H1 (cell line): ENCODE results near the gene PHLDA2. TPM values are rescaled to one million over a fixed set of nuclear protein-coding genes. Genes with fewer than 3 reads are reported as not detected.

Experiments used
- CTCF ChIA-PET: fragments of 300-600 bp; sonication (Branson Sonifier 250); formaldehyde crosslinking; loops from one replicate; lab custom pipeline; 2021; ENCODE audit not compliant: partially characterized antibody; lab: Charles Lee
- POLR2A ChIA-PET: fragments of 300-600 bp; sonication (Branson Sonifier 250); formaldehyde crosslinking; loops from one replicate; lab custom pipeline; 2021; ENCODE audit warnings: inconsistent platforms; ENCODE audit not compliant: partially characterized antibody; lab: Charles Lee
- DNase-seq, 2 experiments: peaks; one replicate each; pipeline versions ENCODE4 v3.0.0 to v3.0.0-alpha.2; 2010 to 2022; ENCODE audit warnings: low spot score in 2 of 2, low read depth in 1 of 2, mixed read lengths in 1 of 2
- FAIRE-seq: peaks from 2 replicates; lab custom pipeline; 2011; peaks lifted over from hg19 to GRCh38; lab: Jason Lieb, UNC
- H2AFZ ChIP-seq: 2 replicates; pipeline ENCODE4 v1.8.1; 2012; ENCODE audit warnings: low read length, inconsistent platforms
- H2AK5ac ChIP-seq: 2 replicates; pipeline ENCODE4 v1.6.1; 2013; ENCODE audit warnings: low read depth, low read length
- H2BK120ac ChIP-seq: replicated peaks from 2 replicates; pipeline ENCODE3; 2013; ENCODE audit warnings: low read depth, low read length, inconsistent platforms
- H2BK12ac ChIP-seq: 2 replicates; pipeline ENCODE4 v1.6.1; 2013; ENCODE audit warnings: low read depth, low read length
- H2BK15ac ChIP-seq: 2 replicates; pipeline ENCODE4 v1.6.1; 2013; ENCODE audit warnings: low read length
- H2BK20ac ChIP-seq: 2 replicates; pipeline ENCODE4 v1.6.1; 2013; ENCODE audit warnings: low read length
- H2BK5ac ChIP-seq: 2 replicates; pipeline ENCODE4 v1.6.1; 2013; ENCODE audit warnings: low read depth, low read length
- H3K14ac ChIP-seq: 2 replicates; pipeline ENCODE4 v1.6.1; 2013; ENCODE audit warnings: inconsistent platforms; ENCODE audit not compliant: insufficient read length
- H3K18ac ChIP-seq: 2 replicates; pipeline ENCODE4 v1.6.1; 2013; ENCODE audit warnings: low read length; ENCODE audit errors: extremely low read depth
- H3K23ac ChIP-seq: 2 replicates; pipeline ENCODE4 v1.6.1; 2013; ENCODE audit warnings: inconsistent platforms; ENCODE audit not compliant: insufficient read length
- H3K23me2 ChIP-seq: 2 replicates; pipeline ENCODE4 v1.6.1; 2013; ENCODE audit warnings: low read depth, low read length
- H3K27ac ChIP-seq: 2 replicates; pipeline ENCODE4 v1.6.1; 2011; ENCODE audit warnings: low read depth, low read length, inconsistent platforms
- H3K27me3 ChIP-seq, 4 experiments: replicated peaks in 1 of 4; 1 replicate in 1 of 4; 2 replicates in 3 of 4; pipeline versions ENCODE4 v1.6.1 to v1.8.1; 2011 to 2013; ENCODE audit warnings: low read length in 3 of 4, mild to moderate bottlenecking in 3 of 4, inconsistent platforms in 2 of 4, mixed read lengths in 2 of 4, moderate library complexity in 1 of 4; ENCODE audit not compliant: control insufficient read depth in 3 of 4, insufficient read depth in 3 of 4; ENCODE audit errors: extremely low read depth in 1 of 4
- H3K36me3 ChIP-seq, 4 experiments: 2 replicates each; pipeline versions ENCODE4 v1.6.1 to v1.8.1; 2011 to 2013; ENCODE audit warnings: mild to moderate bottlenecking in 4 of 4, low read length in 3 of 4, moderate library complexity in 2 of 4, control low read depth in 1 of 4, inconsistent platforms in 1 of 4; ENCODE audit not compliant: insufficient read depth in 4 of 4, control insufficient read depth in 2 of 4
- H3K4ac ChIP-seq: replicated peaks from 2 replicates; pipeline ENCODE3; 2013; ENCODE audit warnings: low read length, low read depth, mixed read lengths, inconsistent platforms; ENCODE audit not compliant: insufficient read length
- H3K4me1 ChIP-seq, 4 experiments: replicated peaks in 1 of 4; 1 replicate in 1 of 4; 2 replicates in 3 of 4; pipeline versions ENCODE4 v1.6.1 to v1.8.1; 2011 to 2013; ENCODE audit warnings: low read length in 3 of 4, inconsistent platforms in 2 of 4, mixed read lengths in 1 of 4; ENCODE audit not compliant: insufficient read depth in 4 of 4, control insufficient read depth in 3 of 4
- H3K4me2 ChIP-seq, 2 experiments: 2 replicates each; pipeline versions ENCODE4 v1.6.1 to v1.8.1; 2011 to 2013; ENCODE audit warnings: low read depth in 2 of 2, low read length in 2 of 2, control low read depth in 1 of 2, inconsistent platforms in 1 of 2, mild to moderate bottlenecking in 1 of 2; ENCODE audit not compliant: insufficient read depth in 1 of 2
- H3K4me3 ChIP-seq, 4 experiments: fragments of 200-600, 300-600 bp in 1 of 4; sonication (generic), shearing (Covaris generic), sonication (Bioruptor Twin) in 1 of 4; 2 replicates each; pipeline versions ENCODE4 v1.5.1 to v1.8.1; 2011 to 2016; ENCODE audit warnings: low read length in 4 of 4, low read depth in 3 of 4, control low read depth in 2 of 4, inconsistent platforms in 2 of 4, mild to moderate bottlenecking in 2 of 4, mixed read lengths in 1 of 4, moderate library complexity in 1 of 4; ENCODE audit not compliant: insufficient read depth in 2 of 4; ENCODE audit errors: extremely low read depth in 1 of 4
- H3K56ac ChIP-seq: replicated peaks from 2 replicates; pipeline ENCODE3; 2013; ENCODE audit warnings: low read depth, mild to moderate bottlenecking, mixed read lengths, low read length, inconsistent platforms; ENCODE audit not compliant: insufficient read length
- H3K79me1 ChIP-seq: 2 replicates; pipeline ENCODE4 v1.6.1; 2013; ENCODE audit warnings: low read depth, low read length, control low read depth
- H3K79me2 ChIP-seq, 2 experiments: 2 replicates each; pipeline versions ENCODE4 v1.6.1 to v1.8.1; 2012 to 2013; ENCODE audit warnings: low read length in 2 of 2, mild to moderate bottlenecking in 2 of 2, inconsistent platforms in 1 of 2; ENCODE audit not compliant: insufficient read depth in 2 of 2, control insufficient read depth in 1 of 2
- H3K9ac ChIP-seq, 4 experiments: replicated peaks in 1 of 4; 1 replicate in 1 of 4; 2 replicates in 3 of 4; pipeline versions ENCODE4 v1.6.1 to v1.8.1; 2011 to 2013; ENCODE audit warnings: low read depth in 3 of 4, low read length in 3 of 4, control low read depth in 2 of 4, mild to moderate bottlenecking in 2 of 4, moderate library complexity in 2 of 4, inconsistent platforms in 1 of 4; ENCODE audit errors: extremely low read depth in 1 of 4
- H3K9me3 ChIP-seq, 2 experiments: 2 replicates each; pipeline versions ENCODE4 v1.6.1 to v1.8.1; 2012 to 2013; ENCODE audit warnings: mild to moderate bottlenecking in 2 of 2, moderate library complexity in 2 of 2, control low read depth in 1 of 2, inconsistent platforms in 1 of 2, low read depth in 1 of 2, low read length in 1 of 2, mixed read lengths in 1 of 2; ENCODE audit not compliant: insufficient read depth in 2 of 2
- H4K20me1 ChIP-seq, 2 experiments: replicated peaks in 1 of 2; 2 replicates each; pipeline versions ENCODE3 to v1.8.1; 2011 to 2013; ENCODE audit warnings: inconsistent platforms in 2 of 2, low read length in 2 of 2, mild to moderate bottlenecking in 1 of 2; ENCODE audit not compliant: insufficient read depth in 2 of 2, control insufficient read depth in 1 of 2
- H4K5ac ChIP-seq: 2 replicates; pipeline ENCODE4 v1.6.1; 2013; ENCODE audit warnings: low read length, low read depth, mixed read lengths, inconsistent platforms; ENCODE audit not compliant: insufficient read length
- H4K8ac ChIP-seq: 2 replicates; pipeline ENCODE4 v1.8.0; 2013; ENCODE audit warnings: mild to moderate bottlenecking, moderate library complexity, low read length, inconsistent platforms; ENCODE audit not compliant: insufficient read depth; ENCODE audit errors: extremely low read depth
- H4K91ac ChIP-seq: replicated peaks from 2 replicates; pipeline ENCODE3; 2013; ENCODE audit warnings: low read length, mixed read lengths, inconsistent platforms; ENCODE audit not compliant: insufficient read length
- CBX5 ChIP-seq: fragments of 300-800, 300-1000 bp; sonication (generic); IDR thresholded peaks from 2 replicates; pipeline ENCODE4 v1.7.1; 2016; ENCODE audit warnings: antibody characterized with exemption, low read length, low read depth
- CREB1 ChIP-seq: IDR thresholded peaks from 2 replicates; pipeline ENCODE4 v1.6.1; 2012; ENCODE audit warnings: inconsistent platforms
- EZH2 ChIP-seq: fragments of 200-600 bp; sonication (generic); IDR thresholded peaks from 2 replicates; pipeline ENCODE4 v1.7.1; 2012; ENCODE audit warnings: low read depth, mild to moderate bottlenecking, moderate library complexity, low read length, inconsistent platforms; ENCODE audit not compliant: severe bottlenecking
- GTF2F1 ChIP-seq: IDR thresholded peaks from 2 replicates; pipeline ENCODE4 v1.6.1; 2012; ENCODE audit warnings: low read depth, low read length, improper control_type of control experiment, borderline replicate concordance
- JUND ChIP-seq: IDR thresholded peaks from 2 replicates; pipeline ENCODE4 v1.6.1; 2011; ENCODE audit warnings: mild to moderate bottlenecking, improper control_type of control experiment, low read length
- KDM4A ChIP-seq: IDR thresholded peaks from one replicate; pipeline ENCODE4 v1.7.1; 2012; ENCODE audit warnings: low read depth, mild to moderate bottlenecking, moderate library complexity, low read length, inconsistent platforms; ENCODE audit not compliant: severe bottlenecking
- POLR2A ChIP-seq, 2 experiments: IDR thresholded peaks; 1 replicate in 1 of 2; 2 replicates in 1 of 2; pipeline ENCODE4 v1.6.1; 2011; ENCODE audit warnings: low read depth in 2 of 2, low read length in 2 of 2, mild to moderate bottlenecking in 2 of 2; ENCODE audit errors: control extremely low read depth in 1 of 2
- RBBP5 ChIP-seq: IDR thresholded peaks from 2 replicates; pipeline ENCODE4 v1.7.1; 2012; ENCODE audit warnings: low read depth, mild to moderate bottlenecking, inconsistent platforms, low read length, moderate library complexity, borderline replicate concordance
- RNF2 ChIP-seq: fragments of 200-900, 300-1000 bp; sonication (generic); IDR thresholded peaks from 2 replicates; pipeline ENCODE4 v1.7.1; 2016; ENCODE audit warnings: borderline replicate concordance, low read depth, mild to moderate bottlenecking, antibody characterized with exemption, low read length; ENCODE audit not compliant: poor library complexity, severe bottlenecking; ENCODE audit errors: missing control alignments
- RXRA ChIP-seq: IDR thresholded peaks from 2 replicates; pipeline ENCODE4 v1.6.1; 2011; ENCODE audit warnings: low read depth, mild to moderate bottlenecking, low read length, moderate library complexity; ENCODE audit not compliant: insufficient read depth
- SIX5 ChIP-seq: IDR thresholded peaks from 2 replicates; pipeline ENCODE4 v1.6.1; 2011; ENCODE audit warnings: mild to moderate bottlenecking, low read depth, low read length
- SP1 ChIP-seq: IDR thresholded peaks from 2 replicates; pipeline ENCODE4 v1.6.1; 2011; ENCODE audit warnings: low read depth, low read length
- SP4 ChIP-seq: IDR thresholded peaks from 2 replicates; pipeline ENCODE4 v1.6.1; 2012; ENCODE audit warnings: low read length, inconsistent platforms
- TAF1 ChIP-seq: IDR thresholded peaks from 2 replicates; pipeline ENCODE4 v1.6.1; 2011; ENCODE audit warnings: mild to moderate bottlenecking, low read depth, low read length
- TCF12 ChIP-seq: IDR thresholded peaks from 2 replicates; pipeline ENCODE4 v1.6.1; 2011; ENCODE audit warnings: low read depth, mild to moderate bottlenecking, low read length
- YY1 ChIP-seq: IDR thresholded peaks from 2 replicates; pipeline ENCODE4 v1.6.1; 2011; ENCODE audit warnings: low read depth, mild to moderate bottlenecking, low read length
- WGBS, 2 experiments: shearing (Covaris generic) in 1 of 2; methylation state at CpG; one replicate each; pipeline versions ENCODE4 v1.1.6 to v1.1.7; 2013 to 2015; ENCODE audit warnings: low lambda C conversion rate in 2 of 2, mixed read lengths in 2 of 2, inconsistent platforms in 1 of 2, low coverage in 1 of 2, missing lambda C conversion rate in 1 of 2; ENCODE audit not compliant: insufficient replicate concordance in 2 of 2, insufficient coverage in 1 of 2, insufficient read length in 1 of 2; ENCODE audit errors: extremely low coverage in 1 of 2, missing lambda C conversion rate in 1 of 2; 5-methylcytosine and 5-hydroxymethylcytosine counted together
- polyA plus RNA-seq, 7 experiments: library from polyadenylated mRNA; depleted of rRNA in 3 of 7; stranded (reverse) in 5 of 7; unstranded in 2 of 7; fragments of >200 nt in 5 of 7; fragments of 200-250 nt in 2 of 7; gene quantifications; 1 replicate in 5 of 7; 2 replicates in 1 of 7; 4 replicates in 1 of 7; pipeline versions ENCODE4 v1.2.1 to v1.2.3, GENCODE V29; 2011 to 2013; ENCODE audit warnings: missing spikeins in 2 of 7, mixed read lengths in 2 of 7
- total RNA-seq: library from RNA; stranded (reverse); fragmentation: NEBNext Ultra II Directional; extraction: Animal tissue kit (Norgen Biotek cat#: 25700); gene quantifications from 2 replicates; pipeline ENCODE4 v1.2.1, GENCODE V29; 2021

The PHLDA2 gene
- total and polyA plus RNA-seq, 2 of the 8 experiments (the other 6 are each of a cell fraction or from before 2014, with no cell fraction given) = 5.2 to 7.6 TPM

GRCh38 chr11:2954263-2954662 lies 25.0 kb upstream of the PHLDA2 start:
- Histone ChIP-seq H3K56ac (no peak overlapping the region), H2BK5ac (no peak overlapping the region), H3K4me3 (no peak overlapping the region), H3K14ac (no peak overlapping the region), H3K79me1 (peaks cover 6% of the 10 kb centered on the region), H3K18ac (no peak overlapping the region), H3K4me1 (peaks cover 0 to 2% (median 0%) of the 10 kb centered on the region in 4 experiments; a peak in 1 of 7 replicates), H3K9me3 (no peaks in the 10 kb centered on the region), H3K4ac (no peak overlapping the region), H3K36me3 (peaks cover 39 to 100% (median 83%) of the 10 kb centered on the region in 4 experiments), H2AK5ac (no peak overlapping the region), H2BK12ac (no peak overlapping the region), H4K91ac (no peak overlapping the region), H2AFZ (no peak overlapping the region), H4K20me1 (peaks cover 11 to 28% of the 10 kb centered on the region in 2 experiments), H3K27ac (no peak overlapping the region), H3K27me3 (no peaks in the 10 kb centered on the region), H3K4me2 (no peak overlapping the region), H3K23me2 (no peaks in the 10 kb centered on the region), H4K8ac (no peak overlapping the region), H3K23ac (no peak overlapping the region), H4K5ac (no peak overlapping the region), H3K79me2 (no peaks in the 10 kb centered on the region), H3K9ac (no peak overlapping the region), H2BK120ac (no peak overlapping the region), H2BK15ac (no peak overlapping the region), H2BK20ac (no peak overlapping the region)
- DNase-seq = no peak
- 96% methylated on average over 6 of the region's 6 CpGs; no CpG with 5 or more reads in 1 of the 2 experiments for WGBS, 2 experiments
- POLR2A ChIA-PET = interaction anchor here (1.6 kb wide), 1 partner anchor 44 kb away, joined by 3 read pairs; no protein-coding TSS in a partner anchor
- CTCF ChIA-PET = interaction anchor here (0.9 to 4.0 kb wide), 13 partner anchors 8 to 92 kb away, joined by 3 to 19 read pairs (median 5); no protein-coding TSS in a partner anchor
- no peak for FAIRE-seq
- TF ChIP-seq RNF2 = no peak
- no peak for TF ChIP-seq YY1
- TF ChIP-seq JUND = no peak
- TF ChIP-seq RXRA = no peak
- TF ChIP-seq SIX5 = no peak
- TF ChIP-seq POLR2A (IDR thresholded peaks at IDR 0.05; ENCODE audit: control extremely low read depth in 1 of 2, low read depth in 2 of 2, low read length in 2 of 2) = no peak
- no peak for TF ChIP-seq SP1
- TF ChIP-seq GTF2F1 = no peak
- no peak for TF ChIP-seq TAF1
- TF ChIP-seq CBX5 = no peak
- no peak for TF ChIP-seq EZH2
- TF ChIP-seq SP4 = no peak
- TF ChIP-seq RBBP5 = no peak
- no peak for TF ChIP-seq KDM4A
- TF ChIP-seq CREB1 = no peak
- no peak for TF ChIP-seq TCF12
